H9 (cell line): ENCODE measurements around the gene SH3BP5L. TPM values are rescaled to one million over a fixed set of nuclear protein-coding genes. Genes with fewer than 3 reads are reported as not detected.

Experiments
- DNase-seq: peaks from one replicate; pipeline ENCODE4 v3.0.0-alpha.2; 2017
- H2AFZ ChIP-seq: one replicate; pipeline ENCODE4 v1.6.1; 2013; ENCODE audit warnings: mild to moderate bottlenecking, low read length, control low read depth, moderate library complexity
- H2AK5ac ChIP-seq: 2 replicates; pipeline ENCODE4 v1.6.1; 2013; ENCODE audit warnings: low read length, control low read depth, mixed read lengths; ENCODE audit not compliant: insufficient read length
- H2BK120ac ChIP-seq: one replicate; pipeline ENCODE4 v1.6.1; 2013; ENCODE audit warnings: low read depth, mild to moderate bottlenecking, low read length, control low read depth, inconsistent platforms; ENCODE audit not compliant: poor library complexity, severe bottlenecking
- H2BK12ac ChIP-seq: 2 replicates; pipeline ENCODE4 v1.6.1; 2013; ENCODE audit warnings: low read length, control low read depth, mixed read lengths, low read depth; ENCODE audit not compliant: insufficient read length
- H2BK15ac ChIP-seq: 2 replicates; pipeline ENCODE4 v1.6.1; 2013; ENCODE audit warnings: low read depth, low read length, control low read depth
- H2BK20ac ChIP-seq: one replicate; pipeline ENCODE4 v1.6.1; 2013; ENCODE audit warnings: low read depth, mild to moderate bottlenecking, low read length, control low read depth, inconsistent platforms; ENCODE audit not compliant: poor library complexity, severe bottlenecking
- H2BK5ac ChIP-seq: 2 replicates; pipeline ENCODE4 v1.6.1; 2013; ENCODE audit warnings: low read length, control low read depth, mixed read lengths; ENCODE audit not compliant: insufficient read length
- H3K14ac ChIP-seq: 2 replicates; pipeline ENCODE4 v1.6.1; 2013; ENCODE audit warnings: low read length, control low read depth; ENCODE audit not compliant: insufficient read depth
- H3K18ac ChIP-seq: 2 replicates; pipeline ENCODE4 v1.6.1; 2013; ENCODE audit warnings: low read depth, mild to moderate bottlenecking, mixed read lengths, low read length, control low read depth; ENCODE audit not compliant: insufficient read length
- H3K23ac ChIP-seq: 2 replicates; pipeline ENCODE4 v1.6.1; 2013; ENCODE audit warnings: low read length, control low read depth, mixed read lengths, low read depth; ENCODE audit not compliant: insufficient read length
- H3K23me2 ChIP-seq: 2 replicates; pipeline ENCODE4 v1.6.1; 2013; ENCODE audit warnings: low read depth, mild to moderate bottlenecking, mixed read lengths, low read length, control low read depth; ENCODE audit not compliant: insufficient read length, poor library complexity, severe bottlenecking
- H3K27ac ChIP-seq: 2 replicates; pipeline ENCODE4 v1.5.1; 2013; ENCODE audit warnings: low read length, control low read depth, mixed read lengths, low read depth; ENCODE audit not compliant: insufficient read length
- H3K27me3 ChIP-seq: 2 replicates; pipeline ENCODE4 v1.6.1; 2013; ENCODE audit warnings: low read length, control low read depth, inconsistent platforms; ENCODE audit not compliant: insufficient read depth
- H3K4ac ChIP-seq: 2 replicates; pipeline ENCODE4 v1.6.1; 2013; ENCODE audit warnings: low read depth, mild to moderate bottlenecking, control low read depth, inconsistent platforms, low read length, moderate library complexity
- H3K4me1 ChIP-seq: 2 replicates; pipeline ENCODE4 v1.6.1; 2013; ENCODE audit warnings: low read length, control low read depth, inconsistent platforms; ENCODE audit not compliant: insufficient read depth
- H3K4me2 ChIP-seq: 2 replicates; pipeline ENCODE4 v1.6.1; 2013; ENCODE audit warnings: low read length, control low read depth, mixed read lengths; ENCODE audit not compliant: insufficient read length, insufficient read depth
- H3K56ac ChIP-seq: 2 replicates; pipeline ENCODE4 v1.6.1; 2013; ENCODE audit warnings: low read depth, mild to moderate bottlenecking, mixed read lengths, low read length, control low read depth; ENCODE audit not compliant: insufficient read length
- H3K79me1 ChIP-seq: 2 replicates; pipeline ENCODE4 v1.6.1; 2013; ENCODE audit warnings: low read depth, mild to moderate bottlenecking, moderate library complexity, low read length, control low read depth, inconsistent platforms; ENCODE audit not compliant: insufficient read depth, poor library complexity, severe bottlenecking
- H3K79me2 ChIP-seq: 2 replicates; pipeline ENCODE4 v1.6.1; 2013; ENCODE audit warnings: low read length, control low read depth, inconsistent platforms; ENCODE audit not compliant: insufficient read depth
- H3K9ac ChIP-seq: 2 replicates; pipeline ENCODE4 v1.6.1; 2013; ENCODE audit warnings: low read length, control low read depth, mixed read lengths; ENCODE audit not compliant: insufficient read length; ENCODE audit errors: extremely low read depth
- H3K9me3 ChIP-seq: one replicate; pipeline ENCODE4 v1.6.1; 2013; ENCODE audit warnings: low read depth, low read length, inconsistent platforms; ENCODE audit not compliant: control insufficient read depth
- H3T11ph ChIP-seq: one replicate; pipeline ENCODE4 v1.6.1; 2013; ENCODE audit warnings: mild to moderate bottlenecking, low read length, control low read depth, inconsistent platforms
- H4K20me1 ChIP-seq: one replicate; pipeline ENCODE4 v1.6.1; 2013; ENCODE audit not compliant: control insufficient read depth, insufficient read length, insufficient read depth
- H4K5ac ChIP-seq: 2 replicates; pipeline ENCODE4 v1.6.1; 2013; ENCODE audit warnings: low read depth, mild to moderate bottlenecking, mixed read lengths, low read length, control low read depth; ENCODE audit not compliant: insufficient read length
- H4K8ac ChIP-seq: replicated peaks from 2 replicates; pipeline ENCODE4 v1.6.1; 2013; ENCODE audit warnings: low read length, control low read depth, mixed read lengths, low read depth; ENCODE audit not compliant: insufficient read length
- H4K91ac ChIP-seq: 2 replicates; pipeline ENCODE4 v1.6.1; 2013; ENCODE audit warnings: low read depth, mild to moderate bottlenecking, moderate library complexity, mixed read lengths, low read length, control low read depth; ENCODE audit not compliant: insufficient read length
- H3K27ac Mint-ChIP-seq, 3 experiments: 2 replicates in 2 of 3; 3 replicates in 1 of 3; pipeline ENCODE4 v1.8.0; 2020 to 2021; ENCODE audit warnings: mixed read lengths in 3 of 3, mild to moderate bottlenecking in 1 of 3, moderate library complexity in 1 of 3
- H3K27me3 Mint-ChIP-seq: 2 replicates; pipeline ENCODE4 v1.8.0; 2021; ENCODE audit warnings: low read depth, mild to moderate bottlenecking, moderate library complexity, mixed read lengths
- H3K36me3 Mint-ChIP-seq, 3 experiments: 2 replicates in 2 of 3; 3 replicates in 1 of 3; pipeline ENCODE4 v1.8.0; 2020 to 2021; ENCODE audit warnings: low read depth in 3 of 3, mixed read lengths in 3 of 3; ENCODE audit not compliant: insufficient read depth in 1 of 3
- H3K4me1 Mint-ChIP-seq, 2 experiments: 2 replicates each; pipeline ENCODE4 v1.8.0; 2020; ENCODE audit warnings: mixed read lengths in 2 of 2
- H3K4me3 Mint-ChIP-seq, 2 experiments: 2 replicates in 1 of 2; 3 replicates in 1 of 2; pipeline ENCODE4 v1.8.0; 2020 to 2021; ENCODE audit warnings: mild to moderate bottlenecking in 2 of 2, mixed read lengths in 2 of 2, moderate library complexity in 1 of 2
- H3K9me3 Mint-ChIP-seq, 2 experiments: 2 replicates in 1 of 2; 3 replicates in 1 of 2; pipeline ENCODE4 v1.8.0; 2020; ENCODE audit warnings: mild to moderate bottlenecking in 2 of 2, mixed read lengths in 2 of 2, moderate library complexity in 1 of 2
- CTCF ChIP-seq: fragments of 200-600 bp; sonication (generic); conservative IDR thresholded peaks from 3 replicates; pipeline ENCODE4 v1.8.0; 2021; ENCODE audit warnings: antibody characterized with exemption, mild to moderate bottlenecking
- WGBS: extraction: QIAGEN DNeasy Blood & Tissue Kit; methylation state at CpG from one replicate; pipeline ENCODE4 v1.1.7; 2013; ENCODE audit warnings: missing lambda C conversion rate, low lambda C conversion rate, mixed read lengths; ENCODE audit not compliant: insufficient read length; ENCODE audit errors: extremely low coverage; 5-methylcytosine and 5-hydroxymethylcytosine counted together
- total RNA-seq: library from RNA; stranded (reverse); gene quantifications from 2 replicates; pipeline ENCODE4 v1.2.1, GENCODE V29; 2021

Gene SH3BP5L
- total RNA-seq, 1 experiment from 2014 or later = 27.6 TPM

DNA sequence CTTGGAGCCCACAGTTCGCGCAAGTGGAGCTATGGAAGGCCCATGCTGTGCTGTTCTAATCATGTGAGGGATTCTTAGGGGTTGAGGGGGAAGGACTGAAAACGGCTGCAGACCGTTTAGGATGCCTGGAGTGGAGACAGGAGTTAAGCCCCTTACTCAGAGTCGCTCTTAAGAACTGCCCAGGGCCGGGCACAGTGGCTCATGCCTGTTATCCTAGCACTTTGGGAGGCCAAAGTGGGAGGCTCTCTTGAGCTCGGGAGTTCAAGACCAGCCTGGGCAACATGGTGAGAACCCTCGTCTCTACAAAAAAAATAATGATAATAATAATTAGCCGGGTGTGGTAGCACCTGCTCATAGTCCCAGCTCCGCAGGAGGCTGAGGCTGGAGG is 13.4 kb upstream of the SH3BP5L start:
- no peak overlapping the region for H4K8ac ChIP-seq
- no peak overlapping the region for H2AK5ac ChIP-seq
- peak overlapping the region; percentile 80 for H3K18ac ChIP-seq
- peak overlapping the region; percentile 75 for H3K4me2 ChIP-seq
- H3K27ac ChIP-seq = no peak overlapping the region
- no peak overlapping the region for H3T11ph ChIP-seq
- DNase-seq = no peak
- no peaks in the 10 kb centered on the region for H3K9me3 ChIP-seq
- H3K9ac ChIP-seq = no peak overlapping the region
- no peak overlapping the region for H4K5ac ChIP-seq
- peak overlapping the region; percentile 91 to 97 (median 95) for H3K27ac Mint-ChIP-seq
- no peak overlapping the region for H2BK5ac ChIP-seq
- H3K79me1 ChIP-seq = no peaks in the 10 kb centered on the region
- no peaks in the 10 kb centered on the region; the same call in 1 of the 2 replicates for H3K4me1 ChIP-seq
- H3K9me3 Mint-ChIP-seq = no peaks in the 10 kb centered on the region
- no peak overlapping the region for H3K4ac ChIP-seq
- H3K23me2 ChIP-seq = peaks cover 4% of the 10 kb centered on the region
- H3K14ac ChIP-seq = peak overlapping the region; percentile 55; the same call in 1 of the 2 replicates
- H2BK20ac ChIP-seq = no peak overlapping the region
- H4K91ac ChIP-seq = no peak overlapping the region
- no peak overlapping the region for H3K23ac ChIP-seq
- no peaks in the 10 kb centered on the region for H3K27me3 ChIP-seq
- TF ChIP-seq CTCF = no peak
- no CpG with 5 or more reads among the region's 10 CpGs for WGBS
- no peak overlapping the region for H2BK120ac ChIP-seq
- H3K36me3 Mint-ChIP-seq = peaks cover 0 to 2% (median 1%) of the 10 kb centered on the region in 3 experiments; a peak in 4 of 7 replicates
- peaks cover 2 to 13% of the 10 kb centered on the region in 2 experiments; a peak in 3 of 4 replicates for H3K4me1 Mint-ChIP-seq
- H4K20me1 ChIP-seq = no peaks in the 10 kb centered on the region
- peaks cover 3% of the 10 kb centered on the region for H3K79me2 ChIP-seq
- no peak overlapping the region for H3K56ac ChIP-seq
- no peak overlapping the region for H2AFZ ChIP-seq
- H3K27me3 Mint-ChIP-seq = no peaks in the 10 kb centered on the region
- H2BK15ac ChIP-seq = no peak overlapping the region
- no peak overlapping the region for H2BK12ac ChIP-seq
- H3K4me3 Mint-ChIP-seq = no peak overlapping the region; a peak in 3 of 5 replicates
